Dermis microvascular lymphatic vessel endothelial cell (primary cell): ENCODE measurements around the gene S100A1. TPM values are rescaled to one million over a fixed set of nuclear protein-coding genes. Genes with fewer than 3 reads are reported as not detected.

Experiments
- DNase-seq, 2 donors: peaks; one replicate each; pipeline versions ENCODE4 v3.0.0 to v3.0.0-alpha.2; 2010; ENCODE audit warnings: low read depth in 2 of 2
- total RNA-seq: library from RNA; depleted of rRNA; stranded (reverse); fragments of >200 nt; gene quantifications from 2 replicates; pipeline ENCODE4 v1.2.1, GENCODE V29; 2014

S100A1 gene
- total RNA-seq, 1 donor from 2014 or later, result not detected

- DNase-seq, result no peak
Measured at GRCh38 chr1:153680120-153680403, 51.8 kb downstream of the S100A1 start.

Other genes with a start within 250 kb of the S100A1 start
- not detected in 2 replicates for gene S100A8, start 237.4 kb upstream of the S100A1 start, total RNA-seq
- not detected in 2 replicates for gene S100A7A, start 211.9 kb upstream of the S100A1 start, total RNA-seq
- not detected in 2 replicates for gene S100A7, start 167.8 kb upstream of the S100A1 start, total RNA-seq
- 377 and 1,309 TPM in 2 replicates for gene S100A6, start 92.4 kb upstream of the S100A1 start, total RNA-seq
- gene S100A5, start 87.5 kb upstream of the S100A1 start, total RNA-seq, result not detected in 2 replicates
- 2.0 and 35.9 TPM in 2 replicates for gene S100A4, start 82.6 kb upstream of the S100A1 start, total RNA-seq
- 0.38 and 2.3 TPM in 2 replicates for gene S100A3, start 79.2 kb upstream of the S100A1 start, total RNA-seq
- gene S100A2, start 62.6 kb upstream of the S100A1 start, total RNA-seq, result 0.76 and 2.2 TPM in 2 replicates
- 429 and 594 TPM in 2 replicates for gene S100A16, start 15.3 kb upstream of the S100A1 start, total RNA-seq
- 0.13 and 0.51 TPM in 2 replicates for gene S100A14, start 12.1 kb upstream of the S100A1 start, total RNA-seq
- gene S100A13, start 929 bp upstream of the S100A1 start, total RNA-seq, result 124 and 129 TPM in 2 replicates
- gene CHTOP, start 5.6 kb downstream of the S100A1 start, total RNA-seq, result 20.7 and 23.1 TPM in 2 replicates
- 54.6 and 55.5 TPM in 2 replicates for gene SNAPIN, start 30.3 kb downstream of the S100A1 start, total RNA-seq
- gene ILF2, start 42.6 kb downstream of the S100A1 start, total RNA-seq, result 206 and 207 TPM in 2 replicates
- gene NPR1, start 50.3 kb downstream of the S100A1 start, total RNA-seq, result 9.4 and 50.6 TPM in 2 replicates
- 16.4 and 20.7 TPM in 2 replicates for gene INTS3, start 99.6 kb downstream of the S100A1 start, total RNA-seq
- 30.4 and 56.1 TPM in 2 replicates for gene SLC27A3, start 147.0 kb downstream of the S100A1 start, total RNA-seq